ENCODE measurements around the gene PGBD1. TPM values are rescaled to one million over a fixed set of nuclear protein-coding genes. Genes with fewer than 3 reads are reported as not detected.

The PGBD1 gene
- total and polyA plus RNA-seq, 2 of the 13 experiments (the other 11 are each of a cell fraction or from before 2014, with no cell fraction given) = 3.6 to 6.9 TPM

GRCh38 chr6:28336284-28337120, 55.1 kb downstream of the PGBD1 start (continued):
- peak; percentile 88 for TF ChIP-seq ZBTB42 (CRISPR knock-in tag; IDR thresholded peaks at IDR 0.05)
- TF ChIP-seq ZC3H13 (CRISPR knock-in tag; IDR thresholded peaks at IDR 0.05) = 0 out of 2 replicates have a peak, but pooled peaks have one; percentile 6
- TF ChIP-seq ZBTB20 (CRISPR knock-in tag; IDR thresholded peaks at IDR 0.05; ENCODE audit: borderline replicate concordance, low read depth) = peak; percentile 17; the same call in 1 of the 2 replicates
- TF ChIP-seq MEF2D (CRISPR knock-in tag; IDR thresholded peaks at IDR 0.05) = 0 out of 2 replicates have a peak, but pooled peaks have one; percentile 33
- peak; percentile 61; the same call in 1 of the 2 replicates for TF ChIP-seq KDM5A (IDR thresholded peaks at IDR 0.05; ENCODE audit: borderline replicate concordance, low read length)
- TF ChIP-seq, protein P1, sequence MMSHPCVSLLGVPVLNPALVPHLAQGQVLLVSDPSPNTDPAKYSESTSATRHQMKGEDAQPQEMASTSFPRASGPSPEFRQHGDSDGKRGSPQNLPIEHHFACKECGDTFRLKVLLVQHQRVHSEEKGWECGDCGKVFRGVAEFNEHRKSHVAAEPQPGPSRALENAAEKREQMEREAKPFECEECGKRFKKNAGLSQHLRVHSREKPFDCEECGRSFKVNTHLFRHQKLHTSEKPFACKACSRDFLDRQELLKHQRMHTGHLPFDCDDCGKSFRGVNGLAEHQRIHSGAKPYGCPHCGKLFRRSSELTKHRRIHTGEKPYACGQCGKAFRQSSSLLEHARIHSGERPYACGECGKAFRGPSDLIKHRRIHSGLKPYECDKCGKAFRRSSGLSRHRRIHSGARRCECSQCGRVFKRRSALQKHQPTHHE (CRISPR knock-in tag; IDR thresholded peaks at IDR 0.05; ENCODE audit: borderline replicate concordance) = no peak
- 0 out of 2 replicates have a peak, but pooled peaks have one; percentile 3 for TF ChIP-seq ZNF816 (CRISPR knock-in tag; IDR thresholded peaks at IDR 0.05; ENCODE audit: borderline replicate concordance)
- TF ChIP-seq SNAPC2 (CRISPR knock-in tag; IDR thresholded peaks at IDR 0.05) = 0 out of 2 replicates have a peak, but pooled peaks have one; percentile 2
- 0 out of 2 replicates have a peak, but pooled peaks have one; percentile 18 for TF ChIP-seq GZF1 (CRISPR knock-in tag; IDR thresholded peaks at IDR 0.05)
- TF ChIP-seq MEIS2 (CRISPR knock-in tag; IDR thresholded peaks at IDR 0.05) = 0 out of 2 replicates have a peak, but pooled peaks have one; percentile 20
- 0 out of 2 replicates have a peak, but pooled peaks have one; percentile 3 for TF ChIP-seq ZNF772 (CRISPR knock-in tag; IDR thresholded peaks at IDR 0.05)
- peak in 1 of 2 experiments; percentile 15; a peak in 1 of 4 replicates for TF ChIP-seq HMGXB4 (CRISPR knock-in tag; IDR thresholded peaks at IDR 0.05; ENCODE audit: borderline replicate concordance in 1 of 2, low read depth in 1 of 2)
- no peak for TF ChIP-seq FOSL2 (CRISPR knock-in tag; IDR thresholded peaks at IDR 0.05)
- TF ChIP-seq, protein P2, sequence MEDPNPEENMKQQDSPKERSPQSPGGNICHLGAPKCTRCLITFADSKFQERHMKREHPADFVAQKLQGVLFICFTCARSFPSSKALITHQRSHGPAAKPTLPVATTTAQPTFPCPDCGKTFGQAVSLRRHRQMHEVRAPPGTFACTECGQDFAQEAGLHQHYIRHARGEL (CRISPR knock-in tag; IDR thresholded peaks at IDR 0.05) = no peak
- TF ChIP-seq, protein P3, sequence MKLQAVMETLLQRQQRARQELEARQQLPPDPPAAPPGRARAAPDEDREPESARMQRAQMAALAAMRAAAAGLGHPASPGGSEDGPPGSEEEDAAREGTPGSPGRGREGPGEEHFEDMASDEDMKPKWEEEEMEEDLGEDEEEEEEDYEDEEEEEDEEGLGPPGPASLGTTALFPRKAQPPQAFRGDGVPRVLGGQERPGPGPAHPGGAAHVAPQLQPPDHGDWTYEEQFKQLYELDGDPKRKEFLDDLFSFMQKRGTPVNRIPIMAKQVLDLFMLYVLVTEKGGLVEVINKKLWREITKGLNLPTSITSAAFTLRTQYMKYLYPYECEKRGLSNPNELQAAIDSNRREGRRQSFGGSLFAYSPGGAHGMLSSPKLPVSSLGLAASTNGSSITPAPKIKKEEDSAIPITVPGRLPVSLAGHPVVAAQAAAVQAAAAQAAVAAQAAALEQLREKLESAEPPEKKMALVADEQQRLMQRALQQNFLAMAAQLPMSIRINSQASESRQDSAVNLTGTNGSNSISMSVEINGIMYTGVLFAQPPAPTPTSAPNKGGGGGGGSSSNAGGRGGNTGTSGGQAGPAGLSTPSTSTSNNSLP (IDR thresholded peaks at IDR 0.05; ENCODE audit: low read depth, low read length) = no peak
- TF ChIP-seq ZNF577 (CRISPR knock-in tag; IDR thresholded peaks at IDR 0.05; ENCODE audit: borderline replicate concordance, low read depth) = no peak
- 0 out of 2 replicates have a peak, but pooled peaks have one; percentile 9 for TF ChIP-seq ZNF891 (CRISPR knock-in tag; IDR thresholded peaks at IDR 0.05)
- TF ChIP-seq DNMT3B (CRISPR knock-in tag; conservative IDR thresholded peaks at IDR 0.05) = 0 out of 2 replicates have a peak, but pooled peaks have one; percentile 45
- peak; percentile 29 for TF ChIP-seq ASH2L (IDR thresholded peaks at IDR 0.05; ENCODE audit: insufficient read length, low read depth, low read length)
- TF ChIP-seq, protein P4, sequence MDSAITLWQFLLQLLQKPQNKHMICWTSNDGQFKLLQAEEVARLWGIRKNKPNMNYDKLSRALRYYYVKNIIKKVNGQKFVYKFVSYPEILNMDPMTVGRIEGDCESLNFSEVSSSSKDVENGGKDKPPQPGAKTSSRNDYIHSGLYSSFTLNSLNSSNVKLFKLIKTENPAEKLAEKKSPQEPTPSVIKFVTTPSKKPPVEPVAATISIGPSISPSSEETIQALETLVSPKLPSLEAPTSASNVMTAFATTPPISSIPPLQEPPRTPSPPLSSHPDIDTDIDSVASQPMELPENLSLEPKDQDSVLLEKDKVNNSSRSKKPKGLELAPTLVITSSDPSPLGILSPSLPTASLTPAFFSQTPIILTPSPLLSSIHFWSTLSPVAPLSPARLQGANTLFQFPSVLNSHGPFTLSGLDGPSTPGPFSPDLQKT (CRISPR knock-in tag; IDR thresholded peaks at IDR 0.05; ENCODE audit: borderline replicate concordance) = 0 out of 2 replicates have a peak, but pooled peaks have one; percentile 4

Measured in HepG2 (cell line).